SK-N-DZ (cell line): Measurements from ENCODE around the gene PRDM16.

ENCODE experiments used
- DNase-seq: peaks from one replicate; pipeline ENCODE4 v3.0.0-alpha.2; 2015; ENCODE audit warnings: low spot score

The PRDM16 gene

GRCh38 chr1:3103967-3104677, 35.1 kb downstream of the PRDM16 start:
- no peak for DNase-seq

- DNase-seq, result no peak
Observed at GRCh38 chr1:3105167-3105863, 36.3 kb downstream of the PRDM16 start.

- no peak for DNase-seq
Observed at GRCh38 chr1:3106216-3106615, 37.2 kb downstream of the PRDM16 start.

- no peak for DNase-seq
Observed at GRCh38 chr1:3107201-3107600, 38.2 kb downstream of the PRDM16 start.

GRCh38 chr1:3109355-3109754, 40.4 kb downstream of the PRDM16 start:
- no peak for DNase-seq

- DNase-seq, result no peak
Observed at GRCh38 chr1:3111348-3112021, 42.5 kb downstream of the PRDM16 start.

GRCh38 chr1:3112526-3112925, 43.5 kb downstream of the PRDM16 start:
- DNase-seq, result no peak

- no peak for DNase-seq
Observed at GRCh38 chr1:3113047-3113740, 44.2 kb downstream of the PRDM16 start.

GRCh38 chr1:3113741-3114056, 44.7 kb downstream of the PRDM16 start:
- DNase-seq, result no peak

- DNase-seq, result no peak
Observed at GRCh38 chr1:3114131-3114744, 45.2 kb downstream of the PRDM16 start.

GRCh38 chr1:3114846-3115245, 45.8 kb downstream of the PRDM16 start:
- DNase-seq, result no peak

GRCh38 chr1:3115275-3116149, 46.5 kb downstream of the PRDM16 start:
- DNase-seq, result no peak

- no peak for DNase-seq
Observed at GRCh38 chr1:3116150-3116510, 47.1 kb downstream of the PRDM16 start.

- DNase-seq, result no peak
Observed at GRCh38 chr1:3116560-3116959, 47.6 kb downstream of the PRDM16 start.

GRCh38 chr1:3117879-3118278, 48.9 kb downstream of the PRDM16 start:
- DNase-seq, result no peak

- no peak for DNase-seq
Observed at GRCh38 chr1:3119061-3119460, 50.1 kb downstream of the PRDM16 start.

GRCh38 chr1:3119725-3120124, 50.7 kb downstream of the PRDM16 start:
- no peak for DNase-seq

- no peak for DNase-seq
Observed at GRCh38 chr1:3120140-3120539, 51.1 kb downstream of the PRDM16 start.

- DNase-seq, result no peak
Observed at GRCh38 chr1:3120994-3121393, 52.0 kb downstream of the PRDM16 start.

GRCh38 chr1:3121401-3122210, 52.6 kb downstream of the PRDM16 start:
- DNase-seq, result no peak
